HepG2 (cell line): ENCODE data around the gene NFATC1. TPM values are rescaled to one million over a fixed set of nuclear protein-coding genes. Genes with fewer than 3 reads are reported as not detected.

Source experiments
- ATAC-seq: fragments of 200-7000 bp; cut with Tn5 transposase; 3 replicates; pipeline ENCODE4 v1.9.1; 2020; ENCODE audit warnings: mild to moderate bottlenecking, moderate library complexity
- BruUV-seq: library from RNA; stranded (reverse); fragments of 400-500 nt; replicated peaks from 2 replicates; lab custom pipeline; 2021; lab: Mats Ljungman, UMichigan
- CTCF ChIA-PET: fragments of 300-600 bp; formaldehyde crosslinking; extraction: SDS; loops from one replicate; lab custom pipeline; 2021; ENCODE audit warnings: low total read pairs, inconsistent platforms, low intra/inter-chr PET ratio; lab: Yijun Ruan, JAX
- POLR2A ChIA-PET: fragments of 350-600 bp; sonication (Branson Sonifier 250); formaldehyde crosslinking; loops from one replicate; lab custom pipeline; 2020; ENCODE audit warnings: antibody characterized with exemption, inconsistent platforms; lab: Yijun Ruan, JAX
- DNase-seq: peaks from one replicate; pipeline ENCODE4 v3.0.0-alpha.2; 2015; ENCODE audit warnings: low spot score
- FAIRE-seq: peaks from 3 replicates; lab custom pipeline; 2011; peaks lifted over from hg19 to GRCh38; lab: Jason Lieb, UNC
- H2AFZ ChIP-seq: one replicate; pipeline ENCODE4 v1.6.1; 2011; ENCODE audit warnings: low read length, inconsistent platforms
- H3K27ac ChIP-seq: fragments of 300-600 bp; 3 replicates; pipeline ENCODE4 v1.8.0; 2011; ENCODE audit warnings: mixed run types, mild to moderate bottlenecking, mixed read lengths, low read length, inconsistent platforms; ENCODE audit not compliant: insufficient read depth; ENCODE audit errors: extremely low read length
- H3K27me3 ChIP-seq, 2 experiments: fragments of 200-600 bp in 1 of 2; 2 replicates in 1 of 2; 3 replicates in 1 of 2; pipeline versions ENCODE4 v1.6.0 to v1.8.0; 2011; ENCODE audit warnings: low read length in 2 of 2, mild to moderate bottlenecking in 2 of 2, moderate library complexity in 2 of 2, inconsistent platforms in 1 of 2; ENCODE audit not compliant: insufficient read depth in 2 of 2, control insufficient read depth in 1 of 2
- H3K36me3 ChIP-seq, 2 experiments: fragments of 200-600 bp in 1 of 2; replicated peaks in 1 of 2; 2 replicates in 1 of 2; 3 replicates in 1 of 2; pipeline versions ENCODE4 v1.5.1 to v1.8.0; 2011; ENCODE audit warnings: low read length in 2 of 2, inconsistent platforms in 1 of 2; ENCODE audit not compliant: insufficient read depth in 2 of 2, control insufficient read depth in 1 of 2
- H3K4me1 ChIP-seq: 2 replicates; pipeline ENCODE4 v1.5.1; 2012; ENCODE audit warnings: low read length, inconsistent platforms; ENCODE audit not compliant: insufficient read depth
- H3K4me2 ChIP-seq: 2 replicates; pipeline ENCODE4 v1.6.0; 2011; ENCODE audit warnings: low read depth, low read length, inconsistent platforms
- H3K4me3 ChIP-seq, 3 experiments: fragments of 200-600 bp in 1 of 3; sonication (generic), shearing (Covaris generic) in 1 of 3; replicated peaks in 1 of 3; 2 replicates each; pipeline ENCODE4 v1.5.1; 2011 to 2016; ENCODE audit warnings: low read length in 3 of 3, inconsistent platforms in 2 of 3, low read depth in 2 of 3, mild to moderate bottlenecking in 2 of 3, control low read depth in 1 of 3, mixed read lengths in 1 of 3; ENCODE audit not compliant: insufficient read depth in 1 of 3
- H3K79me2 ChIP-seq: one replicate; pipeline ENCODE4 v1.6.1; 2011; ENCODE audit warnings: low read length, inconsistent platforms; ENCODE audit not compliant: insufficient read depth
- H3K9ac ChIP-seq: 2 replicates; pipeline ENCODE4 v1.6.0; 2011; ENCODE audit warnings: mild to moderate bottlenecking, low read depth, low read length, inconsistent platforms; ENCODE audit not compliant: insufficient read depth
- H3K9me3 ChIP-seq: 2 replicates; pipeline ENCODE4 v1.5.1; 2012; ENCODE audit warnings: mild to moderate bottlenecking, low read length
- H4K20me1 ChIP-seq: 2 replicates; pipeline ENCODE4 v1.6.0; 2011; ENCODE audit warnings: inconsistent platforms, mild to moderate bottlenecking, low read length, moderate library complexity; ENCODE audit not compliant: insufficient read depth
- HMGA1 ChIP-seq: sonication (generic); formaldehyde crosslinking; conservative IDR thresholded peaks from 2 replicates; pipeline ENCODE4 v1.4.0; 2020; ENCODE audit warnings: missing genetic modification reagents
- MIER2 ChIP-seq: IDR thresholded peaks from 2 replicates; pipeline ENCODE4 v1.6.1; 2016; ENCODE audit warnings: missing biosample characterization, missing genetic modification reagents
- RAD21 ChIP-seq: fragments of 450-650 bp; formaldehyde crosslinking; IDR thresholded peaks from 2 replicates; pipeline ENCODE4 v1.5.0; 2020; ENCODE audit warnings: mild to moderate bottlenecking
- SMAD3 ChIP-seq: sonication (generic); formaldehyde crosslinking; IDR thresholded peaks from 2 replicates; pipeline ENCODE4 v1.4.0; 2020; ENCODE audit warnings: missing genetic modification reagents
- ZBTB3 ChIP-seq: sonication (generic); formaldehyde crosslinking; IDR thresholded peaks from 2 replicates; pipeline ENCODE4 v1.4.0; 2020; ENCODE audit warnings: low read depth, mild to moderate bottlenecking, moderate library complexity, missing genetic modification reagents, borderline replicate concordance
- ZBTB7B ChIP-seq: sonication (generic); formaldehyde crosslinking; IDR thresholded peaks from 2 replicates; pipeline ENCODE4 v1.4.0; 2020; ENCODE audit warnings: missing genetic modification reagents
- ZFX ChIP-seq: sonication (generic); formaldehyde crosslinking; IDR thresholded peaks from 2 replicates; pipeline ENCODE4 v1.4.0; 2020; ENCODE audit warnings: mild to moderate bottlenecking, low read depth, missing genetic modification reagents, moderate library complexity
- ZMYM2 ChIP-seq: sonication (generic); formaldehyde crosslinking; IDR thresholded peaks from 2 replicates; pipeline ENCODE4 v1.8.0; 2022; ENCODE audit warnings: mild to moderate bottlenecking, missing genetic modification reagents
- ZNF512 ChIP-seq: sonication (generic); formaldehyde crosslinking; IDR thresholded peaks from 2 replicates; pipeline ENCODE4 v1.4.0; 2020; ENCODE audit warnings: mild to moderate bottlenecking, missing genetic modification reagents
- ZNF75D ChIP-seq: sonication (generic); formaldehyde crosslinking; IDR thresholded peaks from 2 replicates; pipeline ENCODE4 v1.8.1; 2023; ENCODE audit warnings: missing genetic modification reagents, mild to moderate bottlenecking, borderline replicate concordance
- ZNF773 ChIP-seq: sonication (generic); formaldehyde crosslinking; IDR thresholded peaks from 2 replicates; pipeline ENCODE4 v1.4.0; 2020; ENCODE audit warnings: missing genetic modification reagents, borderline replicate concordance
- ZNF83 ChIP-seq: sonication (generic); formaldehyde crosslinking; IDR thresholded peaks from 2 replicates; pipeline ENCODE4 v1.4.0; 2020; ENCODE audit warnings: missing genetic modification reagents, mild to moderate bottlenecking, borderline replicate concordance
- WGBS: methylation state at CpG from one replicate; pipeline ENCODE4 v1.1.6; 2017; ENCODE audit warnings: low lambda C conversion rate; 5-methylcytosine and 5-hydroxymethylcytosine counted together
- in situ Hi-C: cut with HindIII; loops from 2 replicates; pipeline ENCODE4 v1.10.0; 2017; ENCODE audit warnings: low pct_unique_long_range_greater_than_20kb; ENCODE audit not compliant: extremely low pct_ligation_motif_present
- intact Hi-C: fragments of 100-400 bp; cut with micrococcal nuclease; formaldehyde crosslinking; loops from one replicate; pipeline ENCODE4 v1.10.0; 2022; ENCODE audit not compliant: unreplicated experiment
- polyA plus RNA-seq, 8 experiments: library from polyadenylated mRNA; depleted of rRNA in 3 of 8; stranded (reverse) in 7 of 8; unstranded in 1 of 8; fragments of >200 nt; fragmentation: Illumina TruSeq in 4 of 8; extraction: Trizol in 4 of 8; gene quantifications; 2 replicates each; pipeline versions ENCODE4 v1.2.1 to v1.2.3, GENCODE V29; 2011 to 2016; ENCODE audit warnings: low read depth in 4 of 8, missing spikeins in 1 of 8, mixed read lengths in 1 of 8; ENCODE audit not compliant: insufficient read depth in 1 of 8
- total RNA-seq, 5 experiments: library from RNA; depleted of rRNA; stranded (reverse); fragments of >200 nt; fragmentation: Illumina TruSeq; extraction: Trizol; gene quantifications; 2 replicates each; pipeline ENCODE4 v1.2.3, GENCODE V29; 2016; ENCODE audit warnings: low read depth in 1 of 5

Gene NFATC1
- total and polyA plus RNA-seq, 2 of the 13 experiments (the other 11 are each of a cell fraction or from before 2014, with no cell fraction given): not detected

- Histone ChIP-seq H3K79me2 (no peaks in the 10 kb centered on the region), H4K20me1 (no peaks in the 10 kb centered on the region), H3K4me1 (no peaks in the 10 kb centered on the region), H3K4me2 (no peak overlapping the region), H3K27ac (no peak overlapping the region), H3K36me3 (no peaks in the 10 kb centered on the region), H3K9me3 (no peaks in the 10 kb centered on the region), H3K4me3 (no peak overlapping the region), H3K27me3 (peaks cover 8 to 70% of the 10 kb centered on the region in 2 experiments), H2AFZ (no peak overlapping the region), H3K9ac (no peak overlapping the region)
- in situ Hi-C loops (loop anchor here (5.0 kb wide), 1 partner anchor 151 kb away; no protein-coding TSS in a partner anchor), intact Hi-C loops (no loop called here)
- BruUV-seq: no TSS peak
- 0% methylated on average over 2 of the region's 13 CpGs for WGBS
- ATAC-seq (no peak), FAIRE-seq (no peak), DNase-seq (no peak)
- ChIA-PET POLR2A (no interaction called here), CTCF (no interaction called here)
- TF ChIP-seq SMAD3 (no peak), ZMYM2 (no peak)
Measured at GRCh38 chr18:79533146-79533545, 137.4 kb downstream of the NFATC1 start.

DNA sequence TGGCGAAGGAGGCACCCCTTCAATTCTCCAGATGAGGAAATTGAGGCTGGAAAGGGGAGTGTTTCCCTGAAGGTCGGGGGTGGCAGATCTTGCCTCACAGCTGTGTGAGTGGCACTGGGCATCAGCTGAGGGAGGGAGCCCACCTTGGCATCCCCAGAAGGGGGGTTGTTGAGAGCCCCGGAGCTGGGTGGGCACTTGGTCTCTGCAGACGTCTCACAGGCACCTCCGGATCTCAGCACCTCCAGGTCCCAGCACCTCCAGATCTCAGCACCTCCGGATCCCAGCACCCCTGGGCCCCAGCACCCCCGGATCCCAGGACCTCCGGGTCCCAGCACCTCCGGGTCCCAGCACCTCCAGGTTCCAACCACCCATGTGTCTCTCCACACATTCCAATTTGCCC is 137.9 kb downstream of the NFATC1 start:
- Histone ChIP-seq H3K36me3 (no peaks in the 10 kb centered on the region), H2AFZ (no peak overlapping the region), H3K4me2 (no peak overlapping the region)
- CTCF ChIA-PET: no interaction called here
- DNase-seq (no peak), FAIRE-seq (no peak)
- no TSS peak for BruUV-seq
- intact Hi-C loops: no loop called here
- TF ChIP-seq ZNF773 (no peak), ZNF83 (CRISPR knock-in tag) (no peak), MIER2 (CRISPR knock-in tag) (no peak), RAD21 (CRISPR knock-in tag) (no peak), ZNF75D (CRISPR knock-in tag) (no peak), ZNF512 (CRISPR knock-in tag) (no peak), HMGA1 (CRISPR knock-in tag) (no peak), ZBTB3 (CRISPR knock-in tag) (no peak), ZFX (no peak), ZBTB7B (no peak)
- TF ChIP-seq, all 625 proteins: peak for 0
- Histone ChIP-seq H3K4me3 (no peak overlapping the region), H3K27me3 (peaks cover 8 to 66% of the 10 kb centered on the region in 2 experiments), H3K4me1 (no peaks in the 10 kb centered on the region), H3K9me3 (no peaks in the 10 kb centered on the region), H3K9ac (no peak overlapping the region), H4K20me1 (no peaks in the 10 kb centered on the region), H3K79me2 (no peaks in the 10 kb centered on the region), H3K27ac (no peak overlapping the region)
- ATAC-seq: no peak
- POLR2A ChIA-PET: no interaction called here
- 0% methylated on average over 3 of the region's 9 CpGs for WGBS
- in situ Hi-C loops: loop anchor here (5.0 kb wide), 1 partner anchor 151 kb away; no protein-coding TSS in a partner anchor
